Fibroblast of lung (primary cell): Measurements from ENCODE around the gene CD164.

Experiments
- CTCF ChIP-seq, 2 donors: IDR thresholded peaks in 1 of 2; conservative IDR thresholded peaks in 1 of 2; 1 replicate in 1 of 2; 2 replicates in 1 of 2; pipeline ENCODE4 v1.5.1; 2011 to 2012; ENCODE audit warnings: low read length in 2 of 2, control low read depth in 1 of 2, inconsistent platforms in 1 of 2, low read depth in 1 of 2, mild to moderate bottlenecking in 1 of 2
- EZH2 ChIP-seq: IDR thresholded peaks from 2 replicates; pipeline ENCODE4 v1.5.1; 2012; ENCODE audit warnings: low read length, control low read depth, mild to moderate bottlenecking; ENCODE audit errors: missing control alignments

- TF ChIP-seq CTCF (conservative IDR thresholded peaks at IDR 0.05 in 1 of 2, IDR thresholded peaks at IDR 0.05 in 1 of 2; ENCODE audit: low read depth in 1 of 2, low read length in 2 of 2) (no peak), EZH2 (no peak)
Observed at GRCh38 chr6:109323241-109323640, 59.0 kb downstream of the CD164 start.
